GM12891 (cell line): Measurements from ENCODE around the gene WHRN.

Experiments used
- DNase-seq: peaks from one replicate; pipeline ENCODE4 v3.0.0; 2011; ENCODE audit warnings: low spot score; ENCODE audit not compliant: insufficient read length
- FAIRE-seq: peaks from 2 replicates; lab custom pipeline; 2011; peaks lifted over from hg19 to GRCh38; lab: Jason Lieb, UNC
- PAX5 ChIP-seq: IDR thresholded peaks from 2 replicates; pipeline ENCODE4 v1.6.1; 2011; ENCODE audit warnings: low read length, moderate library complexity, mild to moderate bottlenecking; ENCODE audit not compliant: insufficient read depth, severe bottlenecking
- POLR2A ChIP-seq: IDR thresholded peaks from 2 replicates; pipeline ENCODE4 v1.6.1; 2011; ENCODE audit warnings: low read depth, low read length, control low read depth
- POLR2AphosphoS5 ChIP-seq: IDR thresholded peaks from 2 replicates; pipeline ENCODE4 v1.6.1; 2011; ENCODE audit warnings: low read depth, low read length, control low read depth
- POU2F2 ChIP-seq: IDR thresholded peaks from 2 replicates; pipeline ENCODE4 v1.6.1; 2011; ENCODE audit warnings: low read depth, mild to moderate bottlenecking, control low read depth, low read length, moderate library complexity
- SPI1 ChIP-seq: IDR thresholded peaks from 2 replicates; pipeline ENCODE4 v1.6.1; 2011; ENCODE audit warnings: low read depth, low read length, control low read depth
- TAF1 ChIP-seq: IDR thresholded peaks from 2 replicates; pipeline ENCODE4 v1.6.1; 2011; ENCODE audit warnings: low read depth, low read length, control low read depth

The WHRN gene

GRCh38 chr9:114416290-114416689 lies 89.0 kb downstream of the WHRN start:
- DNase-seq, result no peak
- TF ChIP-seq TAF1, result no peak
- no peak for TF ChIP-seq POLR2A
- TF ChIP-seq POLR2AphosphoS5, result no peak
- TF ChIP-seq PAX5, result no peak
- no peak for TF ChIP-seq SPI1
- TF ChIP-seq POU2F2, result no peak
- FAIRE-seq, result no peak

DNA sequence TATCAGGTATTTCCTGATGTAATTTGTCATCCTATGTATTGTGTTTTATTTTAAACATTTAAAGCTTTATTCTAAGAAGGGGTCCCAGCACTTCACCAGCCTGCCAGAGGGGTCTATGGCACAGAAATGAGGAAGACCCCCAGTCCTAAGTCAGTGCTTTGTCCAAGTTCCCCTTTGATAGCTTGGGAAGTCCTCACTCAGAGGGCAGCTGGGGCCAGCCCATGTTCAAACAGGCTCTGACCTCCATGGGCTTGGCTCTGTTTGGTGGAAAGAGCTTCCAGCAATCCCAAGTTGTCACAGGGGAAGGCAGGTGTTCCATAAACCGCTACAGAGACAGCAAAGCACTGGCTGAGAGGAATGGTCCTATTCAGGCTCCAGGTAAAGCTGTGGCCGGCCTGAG lies 90.9 kb downstream of the WHRN start:
- DNase-seq (no peak), FAIRE-seq (no peak)
- TF ChIP-seq TAF1 (no peak), POLR2AphosphoS5 (no peak), POLR2A (no peak), SPI1 (no peak), PAX5 (no peak), POU2F2 (no peak)

- no peak for DNase-seq
These were observed 91.4 kb downstream of the WHRN start for GRCh38 chr9:114413861-114414301.

GRCh38 chr9:114412048-114412683 lies 93.1 kb downstream of the WHRN start:
- DNase-seq, result no peak
- TF ChIP-seq PAX5 (no peak), POLR2AphosphoS5 (no peak), TAF1 (no peak), SPI1 (no peak), POU2F2 (no peak), POLR2A (no peak)
- FAIRE-seq, result no peak

More at GRCh38 chr9:114413861-114414301, 91.4 kb downstream of the WHRN start:
- FAIRE-seq, result no peak
- TF ChIP-seq POLR2A (no peak), SPI1 (peak; percentile 22; the same call in 1 of the 2 replicates)

GRCh38 chr9:114411452-114411851 lies 93.8 kb downstream of the WHRN start:
- TF ChIP-seq POLR2AphosphoS5, result no peak
- TF ChIP-seq POU2F2, result no peak
- TF ChIP-seq TAF1, result no peak
- no peak for TF ChIP-seq PAX5
- TF ChIP-seq SPI1, result no peak
- TF ChIP-seq POLR2A, result no peak
- no peak for DNase-seq
- FAIRE-seq, result no peak

- no peak for DNase-seq
- no peak for FAIRE-seq
- TF ChIP-seq SPI1 (no peak), POU2F2 (no peak), POLR2A (no peak)
These were observed 94.4 kb downstream of the WHRN start for GRCh38 chr9:114410910-114411309.

DNA sequence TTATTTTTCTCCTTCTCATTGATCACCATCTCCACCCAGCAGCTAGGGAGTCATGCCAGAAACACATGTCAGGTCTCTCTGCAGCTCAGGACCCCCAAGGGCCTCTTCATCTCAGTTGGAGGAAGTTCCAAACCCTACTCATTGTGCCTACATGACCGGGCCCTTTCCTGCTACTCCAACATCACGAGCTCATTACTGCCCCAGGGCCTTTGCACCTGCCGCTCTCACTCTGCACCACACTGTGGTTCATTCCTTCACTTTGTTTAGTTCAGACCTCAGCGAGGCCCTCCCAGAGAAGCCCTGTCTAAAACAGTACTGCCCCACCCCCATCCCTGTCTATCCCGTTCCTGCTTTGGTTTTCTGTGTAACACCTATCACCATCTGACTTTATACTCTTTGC lies 95.4 kb downstream of the WHRN start:
- no peak for FAIRE-seq
- TF ChIP-seq SPI1, result no peak
- no peak for TF ChIP-seq PAX5
- TF ChIP-seq POU2F2, result no peak
- no peak for DNase-seq

- no peak for TF ChIP-seq POU2F2
- peak; percentile 27; the same call in 1 of the 2 replicates for TF ChIP-seq SPI1
- DNase-seq (no peak), FAIRE-seq (peak; percentile 78)
These were observed 96.0 kb downstream of the WHRN start for GRCh38 chr9:114409103-114409780.

- DNase-seq (no peak), FAIRE-seq (no peak)
- TF ChIP-seq POU2F2, result no peak
- TF ChIP-seq POLR2A, result no peak
- no peak for TF ChIP-seq TAF1
These were observed 96.6 kb downstream of the WHRN start for GRCh38 chr9:114408645-114409044.

GRCh38 chr9:114407889-114408288 lies 97.4 kb downstream of the WHRN start:
- DNase-seq, result no peak
- no peak for TF ChIP-seq PAX5
- TF ChIP-seq SPI1, result no peak
- no peak for TF ChIP-seq POLR2A
- no peak for TF ChIP-seq POLR2AphosphoS5
- TF ChIP-seq TAF1, result no peak
- no peak for TF ChIP-seq POU2F2
- no peak for FAIRE-seq
